Aorta (tissue), 5 donors: ENCODE measurements around the gene FBXL12. TPM values are rescaled to one million over a fixed set of nuclear protein-coding genes. Genes with fewer than 3 reads are reported as not detected.
"Not testable (repeated sequence)": the region's sequence is repeated elsewhere in the genome, so short reads cannot be mapped to it uniquely, and the experiment has no call there.

Experiments
- ATAC-seq: fragments of 200-7000 bp; cut with Tn5 transposase; one replicate; pipeline ENCODE4 v1.9.1; 2022; ENCODE audit warnings: moderate library complexity; ENCODE audit not compliant: low FRiP score
- DNase-seq, 2 donors: peaks; one replicate each; pipeline ENCODE4 v3.0.0-alpha.2; 2020
- H3K27ac ChIP-seq, 2 donors: one replicate each; pipeline ENCODE4 v1.5.1; 2013; ENCODE audit warnings: low read length in 2 of 2, mild to moderate bottlenecking in 2 of 2, moderate library complexity in 2 of 2, control low read depth in 1 of 2, inconsistent platforms in 1 of 2, low read depth in 1 of 2
- H3K27me3 ChIP-seq, 2 donors: one replicate each; pipeline ENCODE4 v1.6.1; 2013; ENCODE audit warnings: control low read depth in 1 of 2, low read length in 1 of 2, mild to moderate bottlenecking in 1 of 2, moderate library complexity in 1 of 2; ENCODE audit not compliant: insufficient read depth in 2 of 2, control insufficient read depth in 1 of 2
- H3K36me3 ChIP-seq, 2 donors: one replicate each; pipeline ENCODE4 v1.6.1; 2013; ENCODE audit warnings: control low read depth in 1 of 2, low read length in 1 of 2, mild to moderate bottlenecking in 1 of 2; ENCODE audit not compliant: insufficient read depth in 2 of 2, control insufficient read depth in 1 of 2
- H3K4me1 ChIP-seq, 2 donors: one replicate each; pipeline ENCODE4 v1.6.1; 2013; ENCODE audit warnings: low read length in 2 of 2, control low read depth in 1 of 2, mild to moderate bottlenecking in 1 of 2, moderate library complexity in 1 of 2; ENCODE audit not compliant: insufficient read depth in 2 of 2, control insufficient read depth in 1 of 2
- H3K4me3 ChIP-seq, 2 donors: one replicate each; pipeline ENCODE4 v1.5.1; 2013; ENCODE audit warnings: low read length in 2 of 2, control low read depth in 1 of 2, mild to moderate bottlenecking in 1 of 2
- H3K9me3 ChIP-seq: one replicate; pipeline ENCODE4 v1.6.1; 2013; ENCODE audit warnings: mild to moderate bottlenecking, low read length; ENCODE audit not compliant: control insufficient read depth
- WGBS, 2 donors: extraction: QIAGEN DNeasy Blood & Tissue Kit; methylation state at CpG; one replicate each; pipeline ENCODE4 v1.1.7; 2013; 5-methylcytosine and 5-hydroxymethylcytosine counted together
- intact Hi-C, 2 donors: fragments of 100-400 bp; cut with DNase I; formaldehyde crosslinking; loops; one replicate each; pipeline versions ENCODE4 v1.14.2 to v1.15.0; 2022
- polyA plus RNA-seq, 2 donors: library from polyadenylated mRNA; stranded (reverse); fragments of 200-250 nt; gene quantifications; one replicate each; pipeline ENCODE4 v1.2.3, GENCODE V29; 2013
- total RNA-seq, 2 donors: library from RNA; stranded (reverse); fragmentation: NEBNext Ultra II Directional; extraction: Animal tissue kit (Norgen Biotek cat#: 25700); gene quantifications; one replicate each; pipeline ENCODE4 v1.2.1, GENCODE V29; 2021
- donor health status: healthy with polysubstance abuse.
- donor health status: Bipolar disorder and iron deficiency.
- donor health status: DM: no; HTN: no; CAD: no.
- donor health status: DM: no; HTN: no; CAD: no.
- donor health status: DM: yes; HTN: yes; CAD: no.

Gene FBXL12
- total and polyA plus RNA-seq, 4 donors: 11.3 to 43.5 (median 29.5) TPM

- H3K27ac ChIP-seq: no peak overlapping the region
- no peak for ATAC-seq
- intact Hi-C loops: no loop called here
These were observed 9.7 kb upstream of the FBXL12 start for GRCh38 chr19:9828551-9829063.

GRCh38 chr19:9827289-9828238 is 8.7 kb upstream of the FBXL12 start, which contains the start of gene UBL5:
Gene UBL5 (plus strand): TSS chr19:9827918. CDS start chr19:9828338, 420 bp downstream.
- ATAC-seq (peak; percentile 93), DNase-seq (peak; percentile 91 to 93)
- no peaks in the 10 kb centered on the region for H3K36me3 ChIP-seq
- H3K9me3 ChIP-seq: no peaks in the 10 kb centered on the region
- no peak within 1 kb of the TSS for H3K27ac ChIP-seq
- H3K4me1 ChIP-seq: no peaks in the 10 kb centered on the region
- 0% methylated on average over 62 of the region's 62 CpGs for WGBS, 2 donors
- H3K4me3 ChIP-seq: peak within 1 kb of the TSS; percentile 22 to 81
- intact Hi-C loops: no loop called here
- no peaks in the 10 kb centered on the region for H3K27me3 ChIP-seq

More at GRCh38 chr19:9828551-9829063, 9.7 kb upstream of the FBXL12 start:
- Histone ChIP-seq H3K27me3 (no peaks in the 10 kb centered on the region), H3K4me1 (no peaks in the 10 kb centered on the region), H3K36me3 (no peaks in the 10 kb centered on the region), H3K4me3 (peak overlapping the region in 1 of 2 donors; percentile 81), H3K9me3 (no peaks in the 10 kb centered on the region)
- WGBS, 2 donors: 27 to 29% methylated on average over 13 of the region's 13 CpGs
- no peak for DNase-seq

GRCh38 chr19:9823816-9824215 is 4.9 kb upstream of the FBXL12 start:
- intact Hi-C loops: no loop called here
- H3K4me1 ChIP-seq: no peaks in the 10 kb centered on the region
- H3K4me3 ChIP-seq: no peak overlapping the region
- H3K36me3 ChIP-seq: no peaks in the 10 kb centered on the region
- ATAC-seq: no peak
- DNase-seq: no peak
- H3K27me3 ChIP-seq: no peaks in the 10 kb centered on the region
- WGBS, 2 donors: 85% methylated on average over 5 of the region's 5 CpGs
- no peaks in the 10 kb centered on the region for H3K9me3 ChIP-seq
- H3K27ac ChIP-seq: no peak overlapping the region

- peak overlapping the region in 1 of 2 donors; percentile 45 for H3K27ac ChIP-seq
These were observed 1.2 kb upstream of the FBXL12 start for GRCh38 chr19:9820034-9820433.

GRCh38 chr19:9819596-9819909 is 674 bp upstream of the FBXL12 start:
- no peaks in the 10 kb centered on the region for H3K36me3 ChIP-seq
- intact Hi-C loops: loop anchor here (1.0 to 2.0 kb wide), 2 partner anchors 27 kb away; no protein-coding TSS in a partner anchor
- DNase-seq: no peak
- no peaks in the 10 kb centered on the region for H3K4me1 ChIP-seq
- H3K27ac ChIP-seq: peak overlapping the region in 1 of 2 donors; percentile 14
- no peaks in the 10 kb centered on the region for H3K9me3 ChIP-seq
- H3K4me3 ChIP-seq: no peak overlapping the region
- H3K27me3 ChIP-seq: no peaks in the 10 kb centered on the region
- no peak for ATAC-seq
- 0 to 1% methylated on average over 21 of the region's 21 CpGs for WGBS, 2 donors

More at GRCh38 chr19:9820034-9820433, 1.2 kb upstream of the FBXL12 start:
- WGBS, 2 donors: 89 to 91% methylated on average over 8 of the region's 8 CpGs
- intact Hi-C loops, H3K9me3 ChIP-seq, DNase-seq, H3K36me3 ChIP-seq, H3K4me3 ChIP-seq, ATAC-seq, H3K27me3 ChIP-seq, H3K4me1 ChIP-seq: not testable (repeated sequence)

GRCh38 chr19:9818175-9818733 is 625 bp downstream of the FBXL12 start:
- Histone ChIP-seq H3K27me3 (no peaks in the 10 kb centered on the region), H3K9me3 (no peaks in the 10 kb centered on the region), H3K27ac (peak overlapping the region in 1 of 2 donors; percentile 65), H3K36me3 (no peaks in the 10 kb centered on the region), H3K4me3 (peak overlapping the region; percentile 77 to 88), H3K4me1 (no peaks in the 10 kb centered on the region)
- ATAC-seq (peak; percentile 5), DNase-seq (no peak)
- intact Hi-C loops: loop anchor here in 1 of 2 donors (2.0 kb wide), 1 partner anchor 25 kb away; no protein-coding TSS in a partner anchor
- 3 to 4% methylated on average over 36 to 39 of the region's 39 CpGs for WGBS, 2 donors

- intact Hi-C loops: no loop called here
- WGBS, 2 donors: 95 to 98% methylated on average over 21 of the region's 21 CpGs
- Histone ChIP-seq H3K4me1 (no peaks in the 10 kb centered on the region), H3K27ac (no peak overlapping the region), H3K9me3 (no peaks in the 10 kb centered on the region), H3K4me3 (no peak overlapping the region), H3K27me3 (no peaks in the 10 kb centered on the region), H3K36me3 (peaks cover 4 to 8% of the 10 kb centered on the region in 2 donors)
- DNase-seq (no peak), ATAC-seq (no peak)
These were observed 7.7 kb downstream of the FBXL12 start for GRCh38 chr19:9811139-9811538.

- Histone ChIP-seq H3K36me3 (peaks cover 4 to 8% of the 10 kb centered on the region in 2 donors), H3K9me3 (no peaks in the 10 kb centered on the region), H3K4me1 (no peaks in the 10 kb centered on the region), H3K27me3 (no peaks in the 10 kb centered on the region), H3K27ac (no peak overlapping the region), H3K4me3 (no peak overlapping the region)
- DNase-seq (no peak), ATAC-seq (no peak)
- 90 to 94% methylated on average over 11 of the region's 11 CpGs for WGBS, 2 donors
- intact Hi-C loops: no loop called here
These were observed 9.7 kb downstream of the FBXL12 start for GRCh38 chr19:9808855-9809824.
